Stimulated activated CD4-positive, alpha-beta T cell treated with anti-CD3 and anti-CD28 coated beads, TNF-alpha, amount 100 ng/mL, for 1 hour (primary cell): Measurements from ENCODE around the gene EP400.
"Not testable (repeated sequence)": the region's sequence is repeated elsewhere in the genome, so short reads cannot be mapped to it uniquely, and the experiment has no call there.

Source experiments
- DNase-seq, 3 donors: peaks; one replicate each; pipeline ENCODE4 v3.0.0-alpha.2; 2020; ENCODE audit warnings: low read depth in 3 of 3, low spot score in 1 of 3

Gene EP400

DNA sequence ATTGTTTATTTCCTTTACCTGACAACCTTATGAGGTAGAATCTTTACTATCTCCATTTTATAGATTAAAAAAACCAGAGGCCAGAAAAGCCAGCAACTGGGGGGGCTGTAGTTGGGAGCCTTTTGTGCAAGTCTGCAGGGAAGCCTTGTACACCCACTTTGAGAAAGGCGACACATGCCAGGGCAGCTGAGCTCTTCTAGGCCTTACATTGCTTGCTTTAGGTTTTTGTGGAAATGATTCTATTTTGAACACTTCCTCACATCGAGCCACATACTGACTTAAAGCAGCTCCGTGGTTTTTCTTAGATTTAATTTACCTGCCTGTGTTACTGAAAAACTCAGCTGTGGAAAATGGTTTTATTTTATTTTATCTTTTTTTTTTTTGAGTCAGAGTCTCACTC is 34.6 kb downstream of the EP400 start:
- DNase-seq: no peak

DNA sequence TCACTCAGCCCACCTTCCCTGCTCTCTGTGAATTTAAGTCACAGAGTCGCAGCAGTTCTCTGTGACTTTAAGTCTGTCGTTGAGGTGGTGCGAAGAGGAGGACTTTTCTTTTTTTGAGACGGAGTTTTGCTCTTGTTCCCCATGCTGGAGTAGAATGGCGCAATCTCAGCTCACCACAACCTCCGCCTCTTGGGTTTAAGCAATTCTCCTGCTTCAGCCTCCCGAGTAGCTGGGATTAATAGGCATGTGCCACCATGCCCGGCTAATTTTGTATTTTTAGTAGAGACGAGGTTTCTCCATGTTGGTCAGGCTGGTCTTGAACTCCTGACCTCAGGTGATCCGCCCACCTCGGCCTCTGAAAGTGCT is 35.8 kb downstream of the EP400 start:
- not testable (repeated sequence) for DNase-seq

DNA sequence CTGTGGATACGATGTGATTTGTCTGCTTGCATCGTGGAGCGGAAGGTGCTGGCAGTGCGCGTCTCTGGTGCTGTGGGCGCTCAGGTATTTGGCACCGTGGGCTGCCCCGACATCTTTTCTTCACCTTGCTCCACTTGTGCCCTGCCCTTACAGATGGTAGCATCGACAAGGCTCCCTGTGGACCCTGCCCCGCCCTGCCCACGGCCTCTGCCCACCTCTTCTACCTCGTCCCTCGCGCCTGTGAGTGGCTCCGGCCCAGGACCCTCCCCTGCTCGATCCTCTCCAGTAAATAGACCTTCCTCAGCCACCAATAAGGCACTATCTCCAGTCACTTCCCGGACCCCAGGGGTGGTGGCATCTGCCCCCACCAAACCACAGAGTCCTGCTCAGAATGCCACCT is 36.6 kb downstream of the EP400 start:
- no peak for DNase-seq

DNA sequence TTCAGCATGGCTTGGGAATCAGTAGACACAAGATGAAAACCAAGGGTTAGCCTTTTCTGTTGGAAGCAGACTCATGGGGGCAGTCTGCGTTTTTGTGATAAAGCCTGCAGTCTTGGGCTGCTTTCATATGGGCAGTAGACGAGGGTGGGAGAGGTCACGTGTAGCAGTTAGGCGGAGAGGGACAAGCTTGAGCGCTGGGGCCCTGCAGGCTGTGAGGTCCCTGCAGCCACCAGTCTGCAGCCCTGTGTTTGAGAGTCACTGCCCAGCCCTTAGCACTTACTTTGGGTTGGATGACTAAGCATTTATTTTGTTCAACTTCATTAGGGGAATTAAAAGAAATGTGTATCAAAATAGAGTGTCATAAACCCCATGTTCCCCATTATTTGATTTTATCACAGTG is 37.2 kb downstream of the EP400 start:
- DNase-seq: no peak

DNA sequence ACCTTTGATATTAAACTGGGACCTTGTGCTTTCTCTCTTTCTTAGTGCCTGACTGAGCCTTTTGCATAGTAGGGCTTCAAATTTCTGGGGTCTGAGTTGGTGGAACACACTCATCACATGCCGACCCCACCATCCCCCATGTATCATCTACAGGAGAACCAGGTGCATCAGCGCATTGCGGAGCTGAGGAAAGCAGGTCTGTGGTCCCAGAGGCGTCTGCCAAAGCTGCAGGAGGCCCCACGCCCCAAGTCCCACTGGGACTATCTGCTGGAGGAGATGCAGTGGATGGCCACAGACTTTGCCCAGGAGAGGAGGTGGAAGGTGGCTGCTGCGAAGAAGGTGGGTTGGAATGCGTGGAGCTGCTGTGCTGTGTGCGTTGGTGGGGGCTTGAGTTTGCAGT is 37.8 kb downstream of the EP400 start:
- no peak for DNase-seq

DNA sequence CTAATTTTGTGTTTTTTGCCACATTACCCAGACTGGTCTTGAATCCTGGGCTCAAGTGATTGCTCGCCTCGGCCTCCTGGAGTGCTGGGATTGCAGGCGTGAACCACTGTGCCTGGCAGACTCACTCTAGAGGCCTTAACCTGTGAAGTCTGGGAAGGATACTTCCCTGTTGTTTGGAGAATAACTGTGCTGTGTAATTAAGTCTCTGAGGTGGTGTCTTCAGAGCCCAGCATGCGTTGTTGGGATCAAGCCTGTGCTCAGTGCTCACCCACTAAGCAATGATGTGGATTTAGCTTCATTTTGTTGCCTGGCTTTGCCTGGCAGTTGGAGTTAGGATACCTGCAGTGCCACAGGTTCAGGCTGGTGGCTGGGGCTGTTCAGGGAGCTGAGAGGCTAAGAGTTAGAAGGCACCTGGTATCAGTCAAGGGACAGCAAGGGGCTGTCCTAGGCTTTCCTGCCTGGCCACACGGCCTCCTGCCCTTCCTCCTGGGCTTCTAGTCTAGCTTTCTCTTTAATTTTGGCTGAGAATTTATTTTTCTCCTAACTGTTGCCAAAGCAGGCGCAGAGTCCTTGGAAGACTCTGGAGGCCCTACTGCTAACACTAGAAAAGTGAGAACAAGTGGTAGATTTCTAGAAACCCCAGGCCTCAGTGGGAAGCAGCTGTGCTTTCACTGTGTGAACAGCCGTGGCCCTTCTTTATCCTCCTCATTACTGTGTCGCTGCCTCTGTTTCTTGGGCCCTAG is 38.5 kb downstream of the EP400 start:
- DNase-seq: no peak

DNA sequence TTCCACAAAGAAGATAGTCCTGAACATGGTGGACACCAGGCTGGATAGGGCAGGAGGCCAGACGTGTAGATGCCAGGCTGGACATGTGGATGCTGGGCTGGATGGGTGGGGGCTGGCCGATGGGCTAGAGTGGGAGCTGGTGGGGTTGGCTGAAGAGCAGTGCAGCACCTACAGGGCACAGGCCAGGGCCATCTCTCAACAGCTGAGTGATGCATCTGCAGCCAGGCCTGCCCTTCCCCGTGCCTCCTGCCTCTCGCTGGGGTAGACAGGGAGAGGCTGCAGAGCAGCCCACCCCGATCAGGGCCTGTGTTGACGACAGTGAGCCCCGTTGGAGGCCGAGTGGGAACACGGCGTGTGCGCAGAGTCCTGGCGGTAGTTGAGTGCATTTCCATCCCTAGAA is 39.3 kb downstream of the EP400 start:
- no peak for DNase-seq

DNA sequence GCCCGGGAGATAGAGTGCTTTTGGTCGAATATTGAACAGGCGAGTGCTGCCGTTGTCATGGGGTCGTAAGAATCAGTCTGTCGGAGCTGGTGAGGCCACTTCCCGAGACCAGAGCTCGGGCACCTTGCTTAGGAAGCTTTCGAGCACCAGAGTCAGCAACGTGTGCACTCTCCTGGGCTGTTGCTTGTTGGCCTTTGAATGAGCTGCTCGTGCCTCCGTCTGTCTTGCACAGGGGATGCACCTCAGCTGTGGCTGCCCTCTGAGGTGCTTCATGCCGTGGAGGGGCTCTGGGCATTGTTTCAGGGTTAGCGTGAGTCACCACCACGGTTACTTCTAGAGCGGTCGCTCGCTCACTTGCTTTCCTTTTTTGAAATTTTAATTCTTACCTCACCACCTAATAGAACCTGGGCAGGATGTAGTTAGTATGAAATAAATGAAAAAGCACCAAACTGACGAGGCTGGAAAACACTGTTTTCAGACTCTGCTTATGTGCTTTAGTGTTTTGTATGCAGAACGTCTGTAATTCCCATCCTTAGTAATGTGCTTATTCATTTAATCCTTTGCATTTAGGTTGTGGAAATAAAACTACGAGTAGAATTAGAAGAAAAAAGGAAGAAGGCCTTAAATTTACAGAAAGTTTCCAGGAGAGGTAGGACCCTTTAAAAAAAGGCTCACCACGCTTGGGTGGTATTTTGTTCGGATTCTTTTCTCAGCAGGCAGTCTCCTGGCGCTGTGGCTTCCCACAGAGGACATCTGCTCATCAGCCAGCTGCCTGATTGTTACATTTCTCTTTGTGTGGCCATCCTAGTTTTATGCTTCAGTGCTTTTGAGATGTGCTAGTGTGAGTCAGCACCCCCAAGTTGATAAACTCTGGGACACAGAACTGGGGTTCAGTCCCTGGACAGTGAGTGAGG is 40.6 kb downstream of the EP400 start:
- no peak for DNase-seq

DNA sequence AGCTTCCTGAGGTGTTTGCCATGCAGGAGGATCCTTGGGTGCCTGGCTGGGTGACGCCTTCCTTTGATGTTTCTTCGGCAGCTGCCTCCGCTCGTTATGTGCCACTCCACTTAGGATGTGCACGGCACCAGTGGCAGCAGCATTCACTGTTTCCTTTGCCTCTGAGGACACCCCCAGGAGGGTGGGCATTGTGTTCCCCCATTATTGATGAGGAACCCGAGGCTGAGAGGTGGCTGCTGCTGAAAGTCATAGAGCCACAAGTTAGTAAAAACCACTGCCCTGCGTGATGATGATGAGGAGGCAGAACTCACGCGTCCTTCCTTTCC is 41.2 kb downstream of the EP400 start:
- DNase-seq: no peak

DNA sequence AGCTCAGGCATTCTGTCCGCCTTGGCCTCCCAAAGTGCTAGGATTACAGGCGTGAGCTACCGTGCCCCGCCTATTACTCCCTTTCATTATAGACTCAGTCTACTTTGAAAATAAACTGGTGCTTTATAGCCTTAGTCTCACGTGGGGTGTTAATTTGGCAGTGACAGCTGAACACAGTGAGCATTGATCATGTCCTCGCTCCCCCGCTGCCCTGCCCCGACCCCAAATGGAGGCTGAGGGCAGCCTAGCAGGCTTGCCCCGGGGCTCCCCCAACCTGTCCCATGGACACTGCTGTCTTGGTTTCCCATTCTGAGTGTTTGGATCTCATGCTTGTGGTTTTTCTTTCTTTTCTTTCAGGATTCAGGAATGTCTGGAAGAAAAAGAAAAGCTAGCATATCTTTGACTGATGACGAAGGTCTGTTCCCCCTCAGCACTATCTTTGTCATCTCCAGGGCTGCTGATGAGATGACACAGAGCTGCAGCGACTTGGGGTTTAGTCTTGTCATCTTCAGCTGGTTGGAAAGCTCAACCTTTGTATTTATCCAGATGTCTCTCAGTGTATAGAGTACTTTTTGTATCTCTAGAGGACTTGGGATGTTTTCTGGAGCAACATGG is 42.2 kb downstream of the EP400 start:
- DNase-seq: no peak

DNA sequence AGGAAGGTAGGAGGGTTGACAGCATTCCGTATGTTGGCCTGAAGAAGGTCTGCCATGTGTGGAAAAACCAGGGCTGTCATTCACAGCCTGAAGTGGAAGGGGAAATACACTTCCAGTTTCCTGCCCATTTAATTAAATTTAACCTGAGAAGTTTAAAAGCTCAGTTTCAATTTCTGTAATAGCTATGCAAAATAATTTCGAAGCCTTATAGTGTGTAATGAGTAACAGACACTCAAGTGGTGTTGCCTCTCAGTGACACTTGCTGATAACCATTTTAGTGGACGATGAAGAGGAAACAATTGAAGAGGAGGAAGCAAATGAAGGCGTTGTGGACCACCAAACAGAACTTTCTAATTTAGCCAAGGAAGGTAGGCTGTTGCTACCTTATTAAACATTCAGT is 44.8 kb downstream of the EP400 start:
- DNase-seq: no peak

DNA sequence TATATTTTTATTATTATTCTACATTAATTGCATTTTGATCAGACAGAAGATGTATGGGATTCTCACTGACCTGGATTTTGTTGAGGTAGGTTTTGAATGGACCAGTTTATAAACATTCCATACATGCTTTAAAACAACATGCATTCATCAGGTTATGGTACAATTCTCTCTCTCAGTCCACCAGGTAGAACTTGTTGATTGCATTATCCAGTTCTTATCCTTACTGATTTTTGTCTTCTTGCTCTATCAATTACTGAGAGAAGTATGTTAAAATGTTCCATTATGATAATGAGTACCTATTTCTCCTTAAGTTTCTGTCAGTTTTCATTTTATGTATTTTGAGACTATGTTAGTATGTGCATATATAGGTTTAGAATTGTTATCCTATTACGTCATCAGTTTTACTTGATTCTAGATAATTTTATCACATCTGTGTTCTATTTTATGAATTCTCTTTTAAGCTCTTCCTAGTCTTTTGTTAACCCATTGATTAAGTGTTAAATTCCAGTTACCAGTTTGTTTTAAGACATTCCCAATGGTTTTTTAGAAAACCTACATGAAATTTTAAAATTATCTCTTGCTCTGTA is 50.6 kb downstream of the EP400 start:
- no peak for DNase-seq

DNA sequence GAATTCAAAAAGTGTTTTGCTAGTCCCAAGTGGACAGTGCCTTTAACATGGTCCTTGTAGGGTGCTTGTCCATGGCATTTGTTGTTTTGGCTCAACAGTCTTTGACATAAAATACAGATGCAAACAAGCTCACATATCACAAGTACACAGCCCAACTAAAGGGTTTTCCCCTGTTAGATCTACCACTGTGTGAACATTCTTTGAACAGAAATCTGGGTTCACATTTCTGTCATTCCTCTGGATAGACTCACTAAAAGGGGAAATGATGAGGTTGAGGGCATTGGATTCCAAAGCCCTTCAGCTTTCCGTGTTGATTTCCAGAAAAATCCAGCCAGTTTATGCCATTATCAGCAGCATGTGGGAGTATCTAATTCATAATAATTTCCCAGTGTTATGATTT is 54.1 kb downstream of the EP400 start:
- no peak for DNase-seq

DNA sequence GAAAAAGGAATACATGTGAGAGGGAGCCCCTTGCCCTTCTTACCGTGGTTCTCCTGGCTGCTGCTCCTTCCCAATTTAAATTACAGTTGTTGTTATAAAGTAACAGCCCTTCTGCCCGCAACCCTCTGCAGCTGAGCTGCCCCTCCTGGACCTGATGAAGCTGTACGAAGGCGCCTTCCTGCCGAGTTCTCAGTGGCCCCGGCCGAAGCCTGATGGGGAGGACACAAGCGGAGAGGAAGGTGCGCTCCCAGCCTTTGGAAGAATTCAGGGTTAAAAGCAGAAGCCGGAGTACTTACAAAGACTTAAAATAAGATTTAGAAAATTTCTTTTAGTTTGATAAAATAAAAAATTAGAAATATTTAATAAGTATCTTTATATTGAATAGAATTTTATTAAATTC is 55.2 kb downstream of the EP400 start:
- no peak for DNase-seq

DNA sequence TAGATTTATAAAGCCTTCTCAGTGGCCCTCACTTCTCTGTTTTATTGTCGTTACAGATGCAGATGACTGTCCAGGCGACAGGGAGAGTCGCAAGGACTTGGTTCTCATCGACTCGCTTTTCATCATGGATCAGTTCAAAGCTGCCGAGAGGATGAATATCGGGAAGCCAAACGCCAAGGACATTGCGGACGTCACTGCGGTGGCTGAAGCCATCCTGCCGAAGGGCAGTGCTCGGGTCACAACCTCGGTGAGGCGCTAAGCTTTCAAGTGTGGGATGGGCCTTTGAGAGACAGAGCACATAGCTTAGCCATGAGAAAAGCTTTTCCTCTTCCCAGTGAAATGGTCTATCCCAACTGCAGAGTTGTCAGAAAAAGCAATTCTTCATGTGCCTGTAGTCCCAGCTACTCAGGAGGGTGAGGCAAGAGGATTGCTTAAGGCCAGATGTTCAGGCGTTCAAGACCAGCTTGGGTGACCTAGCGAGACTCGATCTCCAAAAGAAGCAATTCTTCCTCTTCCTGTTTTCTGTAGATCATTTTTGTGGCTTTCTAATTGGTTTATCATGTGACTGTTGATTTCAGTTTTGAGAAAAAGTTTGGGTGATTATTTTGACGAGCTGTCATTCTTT is 56.4 kb downstream of the EP400 start:
- no peak for DNase-seq

DNA sequence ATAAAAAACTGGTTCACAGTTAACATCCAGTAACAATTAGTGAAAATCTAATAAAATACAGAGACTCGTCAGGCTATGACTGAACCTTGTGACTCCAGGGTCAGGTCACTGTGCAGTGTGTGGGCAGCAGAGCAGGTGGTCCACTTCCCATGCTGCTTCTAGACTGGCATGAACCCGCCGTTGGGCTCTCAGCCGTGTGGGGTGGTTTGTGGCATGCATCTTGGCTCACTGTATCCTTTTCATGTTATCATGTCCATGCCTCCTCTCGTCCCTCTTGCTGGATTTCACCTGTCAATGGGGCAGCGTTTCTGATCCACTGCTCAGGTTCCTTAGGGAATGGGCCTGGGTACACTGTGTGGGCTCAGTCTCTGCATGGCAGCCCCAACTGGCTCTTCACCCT is 57.3 kb downstream of the EP400 start:
- no peak for DNase-seq

DNA sequence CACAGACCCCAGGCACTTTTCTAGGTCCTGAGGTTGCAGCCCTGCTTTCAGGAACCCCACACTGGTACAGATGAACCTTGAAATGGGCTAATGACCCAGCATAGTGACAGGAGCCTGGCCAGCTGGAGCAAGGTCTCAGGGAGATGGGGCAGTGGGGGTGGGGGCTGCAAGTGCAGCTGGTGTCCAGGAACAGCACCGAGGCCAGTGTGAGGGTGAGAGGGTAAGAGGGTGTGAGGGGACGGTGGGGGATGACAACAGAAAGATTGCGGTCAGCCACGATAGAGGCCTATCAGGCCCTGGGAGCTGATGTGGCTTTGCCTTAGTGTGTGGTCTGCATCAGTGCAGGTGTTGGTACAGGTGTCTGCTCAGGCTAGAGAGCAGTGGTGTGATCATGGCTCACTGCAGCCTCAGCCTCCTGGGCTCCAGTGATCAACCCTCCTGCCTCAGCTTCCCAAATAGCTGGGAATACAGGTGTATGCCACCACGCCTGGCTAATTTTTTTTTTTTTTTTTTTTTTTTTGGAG is 59.7 kb downstream of the EP400 start:
- DNase-seq: no peak

DNA sequence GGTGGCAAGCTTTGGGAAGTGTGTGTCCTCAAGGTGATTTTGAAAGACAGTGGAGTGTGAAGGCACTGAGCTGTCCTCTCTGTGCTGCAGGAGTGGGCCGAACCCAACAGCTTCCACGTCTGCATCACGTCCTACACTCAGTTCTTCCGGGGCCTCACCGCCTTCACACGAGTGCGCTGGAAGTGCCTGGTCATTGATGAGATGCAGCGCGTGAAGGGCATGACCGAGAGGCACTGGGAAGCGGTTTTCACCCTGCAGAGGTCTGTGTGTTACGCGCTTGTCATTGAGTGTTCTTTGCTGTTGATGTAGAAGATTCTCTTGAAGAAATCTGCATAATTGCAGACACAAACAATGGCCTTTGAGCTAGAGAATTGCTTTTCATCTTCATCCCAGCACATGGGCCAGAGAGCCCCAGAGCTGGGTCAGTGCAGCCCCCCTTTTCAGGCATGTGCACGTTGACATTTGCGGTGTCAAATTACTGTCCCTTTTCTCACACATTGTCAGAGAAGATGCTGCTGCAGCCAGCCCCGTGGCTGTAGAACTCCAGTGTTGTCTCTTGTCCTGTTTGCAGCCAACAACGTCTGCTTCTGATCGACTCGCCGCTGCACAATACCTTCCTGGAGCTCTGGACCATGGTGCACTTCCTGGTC is 63.3 kb downstream of the EP400 start:
- DNase-seq: no peak

DNA sequence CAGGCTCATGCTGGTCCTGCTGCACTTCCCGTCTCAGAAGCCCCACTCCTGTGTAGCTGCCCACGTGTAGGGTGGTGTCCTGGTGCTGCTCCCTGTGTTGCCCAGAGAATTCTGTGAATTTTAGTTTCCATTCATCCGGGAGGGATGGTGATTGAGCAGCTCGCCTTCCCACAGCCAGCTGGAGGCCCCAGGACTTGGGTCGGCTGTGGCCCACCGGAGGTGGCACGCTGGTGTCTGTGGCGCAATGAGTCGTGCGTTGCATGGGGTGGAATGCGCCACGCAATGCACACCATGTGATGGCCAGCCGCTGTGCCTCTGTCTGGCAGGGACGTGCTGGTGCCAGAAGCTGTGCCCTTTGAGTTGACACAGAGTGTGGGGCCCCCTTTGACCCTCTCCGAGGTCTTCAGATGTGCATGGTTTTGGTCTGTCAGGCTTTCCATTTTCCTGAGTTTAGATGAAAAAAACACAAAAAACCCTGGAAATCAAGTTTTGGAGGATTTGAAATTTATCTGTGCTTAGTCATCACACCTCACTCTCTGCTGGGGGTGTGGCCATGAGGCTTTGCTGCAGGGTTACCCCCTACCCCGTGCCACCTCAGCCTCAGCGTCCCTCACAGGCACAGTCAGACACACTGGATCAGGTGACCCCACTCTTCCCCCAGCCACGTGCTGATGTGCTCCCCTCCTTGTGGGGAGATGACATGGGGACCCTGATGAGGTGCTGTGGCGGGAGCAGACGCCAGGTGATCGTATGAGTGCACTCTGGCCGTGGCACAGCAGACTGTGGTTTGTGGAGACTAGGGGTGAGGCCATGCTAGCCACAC is 64.6 kb downstream of the EP400 start:
- DNase-seq: no peak

DNA sequence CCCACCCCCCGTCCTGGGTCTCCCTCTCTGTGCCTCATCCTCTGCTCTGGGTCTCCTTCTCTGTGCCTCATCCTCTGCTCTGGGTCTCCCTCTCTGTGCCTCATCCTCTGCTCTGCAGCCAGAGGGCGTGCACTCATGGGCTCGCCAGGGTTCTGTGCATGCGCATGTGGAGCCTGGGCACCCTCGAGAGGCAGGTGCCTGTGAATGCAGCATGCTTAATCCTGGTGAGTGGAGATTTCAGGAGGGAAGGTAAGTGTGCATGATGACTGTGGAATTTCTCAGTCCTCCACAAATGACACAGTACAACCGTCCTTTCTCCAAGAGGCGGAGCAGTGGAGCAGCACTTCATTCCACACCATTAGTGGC is 65.2 kb downstream of the EP400 start:
- DNase-seq: no peak
